K562 (cell line): ENCODE data around the gene USP48. TPM values are rescaled to one million over a fixed set of nuclear protein-coding genes. Genes with fewer than 3 reads are reported as not detected.

Source experiments
- BMI1 ChIP-seq: fragments of 150-350 bp; IDR thresholded peaks from 2 replicates; pipeline ENCODE4 v1.6.1; 2014; ENCODE audit warnings: low read length
- CAMTA2 ChIP-seq: fragments of 250-450 bp; sonication (Bioruptor Pico); conservative IDR thresholded peaks from 2 replicates; pipeline ENCODE4 v1.5.1; 2022
- HDGF ChIP-seq: fragments of 450-650 bp; IDR thresholded peaks from 2 replicates; pipeline ENCODE4 v1.6.1; 2016
- KAT8 ChIP-seq: fragments of 450-650 bp; IDR thresholded peaks from 2 replicates; pipeline ENCODE4 v1.6.1; 2016; ENCODE audit warnings: low read depth, mild to moderate bottlenecking
- KLF6 ChIP-seq: fragments of 250-450 bp; sonication (Bioruptor Pico); IDR thresholded peaks from 2 replicates; pipeline ENCODE4 v1.4.0; 2020; ENCODE audit warnings: mild to moderate bottlenecking, moderate library complexity, borderline replicate concordance
- L3MBTL2 ChIP-seq: fragments of 450-650 bp; IDR thresholded peaks from 2 replicates; pipeline ENCODE4 v1.6.1; 2016; ENCODE audit warnings: mild to moderate bottlenecking, moderate library complexity
- MAZ ChIP-seq, 2 experiments: fragments of 450-650 bp in 1 of 2; sonication (generic) in 1 of 2; formaldehyde crosslinking; IDR thresholded peaks in 1 of 2; conservative IDR thresholded peaks in 1 of 2; 2 replicates each; pipeline versions ENCODE4 v1.4.0 to v1.5.0; 2020; ENCODE audit warnings: mild to moderate bottlenecking in 1 of 2, missing genetic modification reagents in 1 of 2
- MCM7 ChIP-seq, 2 experiments: fragments of 450-650 bp; IDR thresholded peaks; 2 replicates each; pipeline ENCODE4 v1.6.1; 2016 to 2018
- PHB ChIP-seq: fragments of 250-450 bp; sonication (Bioruptor Pico); IDR thresholded peaks from 2 replicates; pipeline ENCODE4 v1.5.0; 2021
- PHF8 ChIP-seq: fragments of 200-600 bp; sonication (generic); IDR thresholded peaks from 2 replicates; pipeline ENCODE4 v1.6.1; 2012; ENCODE audit warnings: mixed run types, mild to moderate bottlenecking, inconsistent platforms, low read length, moderate library complexity, borderline replicate concordance
- POLR2G ChIP-seq: fragments of 200-400 bp; formaldehyde crosslinking; IDR thresholded peaks from 2 replicates; pipeline ENCODE4 v1.6.1; 2017; ENCODE audit warnings: low read depth, mild to moderate bottlenecking, antibody characterized with exemption, low read length, moderate library complexity
- RBM15 ChIP-seq: fragments of 200-400 bp; formaldehyde crosslinking; IDR thresholded peaks from 2 replicates; pipeline ENCODE4 v1.6.1; 2018; ENCODE audit warnings: mild to moderate bottlenecking, low read length, moderate library complexity; ENCODE audit not compliant: insufficient read depth
- RBM17 ChIP-seq: fragments of 200-400 bp; formaldehyde crosslinking; IDR thresholded peaks from 2 replicates; pipeline ENCODE4 v1.6.1; 2017; ENCODE audit warnings: low read depth, mild to moderate bottlenecking, low read length, borderline replicate concordance
- SMAD1 ChIP-seq: fragments of 150-350 bp; IDR thresholded peaks from 2 replicates; pipeline ENCODE4 v1.6.1; 2014; ENCODE audit warnings: low read length, low read depth; ENCODE audit not compliant: partially characterized antibody
- SOX6 ChIP-seq: fragments of 450-650 bp; IDR thresholded peaks from 2 replicates; pipeline ENCODE4 v1.6.1; 2014; ENCODE audit warnings: mild to moderate bottlenecking
- XRCC4 ChIP-seq: IDR thresholded peaks from one replicate; pipeline ENCODE4 v1.6.1; 2011; ENCODE audit not compliant: insufficient read depth, insufficient read length; ENCODE audit errors: extremely low read depth
- ZNF232 ChIP-seq: sonication (generic); formaldehyde crosslinking; IDR thresholded peaks from 2 replicates; pipeline ENCODE4 v1.8.0; 2022; ENCODE audit warnings: mild to moderate bottlenecking, missing genetic modification reagents
- ZNF764 ChIP-seq: fragments of 250-450 bp; sonication (Bioruptor Pico); IDR thresholded peaks from 2 replicates; pipeline ENCODE4 v1.4.0; 2020; ENCODE audit warnings: low read depth, mild to moderate bottlenecking, moderate library complexity
- ZNF785 ChIP-seq: fragments of 250-450 bp; sonication (Bioruptor Pico); IDR thresholded peaks from 2 replicates; pipeline ENCODE4 v1.4.0; 2020; ENCODE audit warnings: mild to moderate bottlenecking
- polyA plus RNA-seq, 8 experiments: library from polyadenylated mRNA; depleted of rRNA in 4 of 8; stranded (reverse) in 5 of 8; unstranded in 3 of 8; fragments of >200 nt; fragmentation: Nextera tagmentation in 2 of 8; fragmentation: Illumina TruSeq in 1 of 8; extraction: Ambion mirVana in 2 of 8; extraction: Trizol in 1 of 8; gene quantifications; 2 replicates each; pipeline versions ENCODE4 v1.2.1 to v1.2.3, GENCODE V29; 2011 to 2014; ENCODE audit warnings: inconsistent platforms in 1 of 8, missing spikeins in 1 of 8
- total RNA-seq, 7 experiments: library from RNA; depleted of rRNA in 6 of 7; stranded (reverse); fragments of >200 nt in 6 of 7; fragmentation: Illumina TruSeq in 2 of 7; extraction: Trizol in 2 of 7; gene quantifications; 2 replicates each; pipeline versions ENCODE4 v1.2.1 to v1.2.3, GENCODE V29; 2011 to 2021; ENCODE audit warnings: low replicate concordance in 1 of 7
- TF ChIP-seq, protein P1 (sequence below): fragments of 450-650 bp; IDR thresholded peaks from 2 replicates; pipeline ENCODE4 v1.6.1; 2016; ENCODE audit warnings: mild to moderate bottlenecking
- TF ChIP-seq, protein P2 (sequence below): sonication (generic); formaldehyde crosslinking; IDR thresholded peaks from 2 replicates; pipeline ENCODE4 v1.8.1; 2023; ENCODE audit warnings: mild to moderate bottlenecking, missing genetic modification reagents
- TF ChIP-seq, protein P3 (sequence below): fragments of 450-650 bp; formaldehyde crosslinking; IDR thresholded peaks from 2 replicates; pipeline ENCODE4 v1.4.0; 2020; ENCODE audit warnings: mild to moderate bottlenecking, mixed read lengths
- TF ChIP-seq, protein P4 (sequence below), 2 experiments: fragments of 450-650 bp in 1 of 2; sonication (generic) in 1 of 2; formaldehyde crosslinking; conservative IDR thresholded peaks; 2 replicates each; pipeline versions ENCODE4 v1.4.0 to v1.8.1; 2020 to 2022; ENCODE audit warnings: mild to moderate bottlenecking in 1 of 2, missing genetic modification reagents in 1 of 2

Gene USP48
- total and polyA plus RNA-seq, 9 of the 15 experiments (the other 6 are each of a cell fraction or from before 2014, with no cell fraction given): 23.3 to 123 (median 106) TPM

DNA sequence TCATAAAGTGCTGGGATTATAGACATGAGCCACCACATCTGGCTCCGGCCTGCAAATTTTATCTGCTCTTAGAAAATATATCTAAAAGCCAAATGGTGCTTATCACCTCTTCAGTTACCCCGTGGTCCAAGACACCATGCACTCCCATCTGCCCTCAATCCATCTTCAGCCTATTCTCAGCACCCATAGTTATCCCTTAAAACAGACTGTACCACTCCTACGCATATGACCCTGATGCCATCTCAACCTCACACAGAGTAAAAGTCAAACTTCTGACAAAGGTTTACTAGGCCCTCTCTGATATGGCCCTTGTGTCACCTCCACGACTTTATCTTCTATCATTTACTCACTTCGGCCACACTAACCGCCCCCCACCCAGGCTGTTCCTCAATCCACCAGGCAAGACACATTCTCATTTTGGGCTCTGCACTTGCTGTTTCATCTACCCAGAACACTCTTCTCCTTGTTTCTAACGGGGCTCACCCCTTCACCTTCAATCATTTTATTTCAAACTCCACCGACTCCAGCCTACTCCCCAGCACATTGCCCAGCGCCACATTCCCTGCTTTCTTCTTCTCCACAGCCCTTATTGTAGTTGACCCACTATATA is 33.0 kb downstream of the USP48 start (continued):
- TF ChIP-seq ZNF764 (no peak), ZNF785 (no peak), MCM7 (IDR thresholded peaks at IDR 0.05) (no peak), PHF8 (no peak), RBM17 (no peak), KLF6 (peak; percentile 72; the same call in 1 of the 2 replicates), SMAD1 (peak; percentile 64), SOX6 (peak; percentile 93), PHB (CRISPR knock-in tag) (no peak), XRCC4 (no peak), RBM15 (no peak), HDGF (no peak), CAMTA2 (no peak), BMI1 (no peak), L3MBTL2 (0 out of 2 replicates have a peak, but pooled peaks have one; percentile 18), POLR2G (no peak), ZNF232 (CRISPR knock-in tag) (no peak), MAZ (CRISPR knock-in tag; conservative IDR thresholded peaks at IDR 0.05 in 1 of 2, IDR thresholded peaks at IDR 0.05 in 1 of 2) (peak; percentile 37 to 80; a peak in 3 of 4 replicates), KAT8 (no peak)
- TF ChIP-seq, protein P1, sequence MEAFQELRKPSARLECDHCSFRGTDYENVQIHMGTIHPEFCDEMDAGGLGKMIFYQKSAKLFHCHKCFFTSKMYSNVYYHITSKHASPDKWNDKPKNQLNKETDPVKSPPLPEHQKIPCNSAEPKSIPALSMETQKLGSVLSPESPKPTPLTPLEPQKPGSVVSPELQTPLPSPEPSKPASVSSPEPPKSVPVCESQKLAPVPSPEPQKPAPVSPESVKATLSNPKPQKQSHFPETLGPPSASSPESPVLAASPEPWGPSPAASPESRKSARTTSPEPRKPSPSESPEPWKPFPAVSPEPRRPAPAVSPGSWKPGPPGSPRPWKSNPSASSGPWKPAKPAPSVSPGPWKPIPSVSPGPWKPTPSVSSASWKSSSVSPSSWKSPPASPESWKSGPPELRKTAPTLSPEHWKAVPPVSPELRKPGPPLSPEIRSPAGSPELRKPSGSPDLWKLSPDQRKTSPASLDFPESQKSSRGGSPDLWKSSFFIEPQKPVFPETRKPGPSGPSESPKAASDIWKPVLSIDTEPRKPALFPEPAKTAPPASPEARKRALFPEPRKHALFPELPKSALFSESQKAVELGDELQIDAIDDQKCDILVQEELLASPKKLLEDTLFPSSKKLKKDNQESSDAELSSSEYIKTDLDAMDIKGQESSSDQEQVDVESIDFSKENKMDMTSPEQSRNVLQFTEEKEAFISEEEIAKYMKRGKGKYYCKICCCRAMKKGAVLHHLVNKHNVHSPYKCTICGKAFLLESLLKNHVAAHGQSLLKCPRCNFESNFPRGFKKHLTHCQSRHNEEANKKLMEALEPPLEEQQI: peak; percentile 50; the same call in 1 of the 2 replicates
- TF ChIP-seq, protein P2, sequence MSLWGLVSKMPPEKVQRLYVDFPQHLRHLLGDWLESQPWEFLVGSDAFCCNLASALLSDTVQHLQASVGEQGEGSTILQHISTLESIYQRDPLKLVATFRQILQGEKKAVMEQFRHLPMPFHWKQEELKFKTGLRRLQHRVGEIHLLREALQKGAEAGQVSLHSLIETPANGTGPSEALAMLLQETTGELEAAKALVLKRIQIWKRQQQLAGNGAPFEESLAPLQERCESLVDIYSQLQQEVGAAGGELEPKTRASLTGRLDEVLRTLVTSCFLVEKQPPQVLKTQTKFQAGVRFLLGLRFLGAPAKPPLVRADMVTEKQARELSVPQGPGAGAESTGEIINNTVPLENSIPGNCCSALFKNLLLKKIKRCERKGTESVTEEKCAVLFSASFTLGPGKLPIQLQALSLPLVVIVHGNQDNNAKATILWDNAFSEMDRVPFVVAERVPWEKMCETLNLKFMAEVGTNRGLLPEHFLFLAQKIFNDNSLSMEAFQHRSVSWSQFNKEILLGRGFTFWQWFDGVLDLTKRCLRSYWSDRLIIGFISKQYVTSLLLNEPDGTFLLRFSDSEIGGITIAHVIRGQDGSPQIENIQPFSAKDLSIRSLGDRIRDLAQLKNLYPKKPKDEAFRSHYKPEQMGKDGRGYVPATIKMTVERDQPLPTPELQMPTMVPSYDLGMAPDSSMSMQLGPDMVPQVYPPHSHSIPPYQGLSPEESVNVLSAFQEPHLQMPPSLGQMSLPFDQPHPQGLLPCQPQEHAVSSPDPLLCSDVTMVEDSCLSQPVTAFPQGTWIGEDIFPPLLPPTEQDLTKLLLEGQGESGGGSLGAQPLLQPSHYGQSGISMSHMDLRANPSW (CRISPR knock-in tag): no peak
- TF ChIP-seq, protein P3, sequence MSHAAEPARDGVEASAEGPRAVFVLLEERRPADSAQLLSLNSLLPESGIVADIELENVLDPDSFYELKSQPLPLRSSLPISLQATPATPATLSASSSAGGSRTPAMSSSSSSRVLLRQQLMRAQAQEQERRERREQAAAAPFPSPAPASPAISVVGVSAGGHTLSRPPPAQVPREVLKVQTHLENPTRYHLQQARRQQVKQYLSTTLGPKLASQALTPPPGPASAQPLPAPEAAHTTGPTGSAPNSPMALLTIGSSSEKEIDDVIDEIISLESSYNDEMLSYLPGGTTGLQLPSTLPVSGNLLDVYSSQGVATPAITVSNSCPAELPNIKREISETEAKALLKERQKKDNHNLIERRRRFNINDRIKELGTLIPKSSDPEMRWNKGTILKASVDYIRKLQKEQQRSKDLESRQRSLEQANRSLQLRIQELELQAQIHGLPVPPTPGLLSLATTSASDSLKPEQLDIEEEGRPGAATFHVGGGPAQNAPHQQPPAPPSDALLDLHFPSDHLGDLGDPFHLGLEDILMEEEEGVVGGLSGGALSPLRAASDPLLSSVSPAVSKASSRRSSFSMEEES (CRISPR knock-in tag): no peak
- TF ChIP-seq, protein P4, sequence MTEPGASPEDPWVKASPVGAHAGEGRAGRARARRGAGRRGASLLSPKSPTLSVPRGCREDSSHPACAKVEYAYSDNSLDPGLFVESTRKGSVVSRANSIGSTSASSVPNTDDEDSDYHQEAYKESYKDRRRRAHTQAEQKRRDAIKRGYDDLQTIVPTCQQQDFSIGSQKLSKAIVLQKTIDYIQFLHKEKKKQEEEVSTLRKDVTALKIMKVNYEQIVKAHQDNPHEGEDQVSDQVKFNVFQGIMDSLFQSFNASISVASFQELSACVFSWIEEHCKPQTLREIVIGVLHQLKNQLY (CRISPR knock-in tag; conservative IDR thresholded peaks at IDR 0.05): no peak
